Inflammatory macrophage treated with lipopolysaccharide for 4 hours (primary cell): ENCODE data around the gene SYT6.
"Not testable (repeated sequence)": the region's sequence is repeated elsewhere in the genome, so short reads cannot be mapped to it uniquely, and the experiment has no call there.

ENCODE experiments used
- DNase-seq: peaks from one replicate; pipeline ENCODE4 v3.0.0-alpha.2; 2020

Gene SYT6

GRCh38 chr1:114091711-114092110, 62.0 kb downstream of the SYT6 start:
- no peak for DNase-seq

DNA sequence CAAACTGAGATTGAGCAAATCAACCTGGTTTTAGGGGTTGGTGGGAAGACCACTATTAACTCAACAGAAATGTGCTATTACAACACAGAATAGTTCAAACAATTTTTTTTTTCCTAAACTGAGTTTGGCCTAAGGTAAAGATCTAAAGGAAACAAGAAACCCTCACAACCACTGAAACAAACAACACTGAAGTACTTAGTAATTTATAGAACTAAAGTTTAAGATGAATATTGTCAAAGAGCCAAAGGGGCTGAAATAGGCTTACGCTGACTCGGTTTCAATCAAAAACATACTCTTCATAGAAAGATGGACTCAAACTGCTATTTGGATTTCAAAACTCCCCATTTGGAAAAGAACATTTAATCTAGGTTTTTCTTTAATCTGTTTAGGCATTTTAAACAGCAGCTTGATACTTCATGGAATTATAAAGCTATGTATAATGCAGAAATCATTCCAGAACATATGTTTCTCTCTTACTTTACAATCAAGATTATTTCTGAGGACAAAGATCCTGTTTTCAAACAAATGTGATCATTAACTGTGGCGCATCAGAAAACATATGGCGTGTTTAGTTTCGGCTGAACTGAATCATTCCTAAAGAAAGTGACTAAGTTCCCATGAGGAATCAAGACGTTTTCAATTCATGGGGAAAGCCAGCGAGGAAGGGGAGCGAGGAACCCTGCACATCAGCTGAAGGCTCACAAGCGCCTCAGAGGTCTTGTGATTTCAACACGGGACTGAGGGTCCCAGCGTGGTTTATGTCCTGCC, 62.7 kb downstream of the SYT6 start:
- DNase-seq = no peak

GRCh38 chr1:114089502-114090138, 64.0 kb downstream of the SYT6 start:
- DNase-seq = no peak

DNA sequence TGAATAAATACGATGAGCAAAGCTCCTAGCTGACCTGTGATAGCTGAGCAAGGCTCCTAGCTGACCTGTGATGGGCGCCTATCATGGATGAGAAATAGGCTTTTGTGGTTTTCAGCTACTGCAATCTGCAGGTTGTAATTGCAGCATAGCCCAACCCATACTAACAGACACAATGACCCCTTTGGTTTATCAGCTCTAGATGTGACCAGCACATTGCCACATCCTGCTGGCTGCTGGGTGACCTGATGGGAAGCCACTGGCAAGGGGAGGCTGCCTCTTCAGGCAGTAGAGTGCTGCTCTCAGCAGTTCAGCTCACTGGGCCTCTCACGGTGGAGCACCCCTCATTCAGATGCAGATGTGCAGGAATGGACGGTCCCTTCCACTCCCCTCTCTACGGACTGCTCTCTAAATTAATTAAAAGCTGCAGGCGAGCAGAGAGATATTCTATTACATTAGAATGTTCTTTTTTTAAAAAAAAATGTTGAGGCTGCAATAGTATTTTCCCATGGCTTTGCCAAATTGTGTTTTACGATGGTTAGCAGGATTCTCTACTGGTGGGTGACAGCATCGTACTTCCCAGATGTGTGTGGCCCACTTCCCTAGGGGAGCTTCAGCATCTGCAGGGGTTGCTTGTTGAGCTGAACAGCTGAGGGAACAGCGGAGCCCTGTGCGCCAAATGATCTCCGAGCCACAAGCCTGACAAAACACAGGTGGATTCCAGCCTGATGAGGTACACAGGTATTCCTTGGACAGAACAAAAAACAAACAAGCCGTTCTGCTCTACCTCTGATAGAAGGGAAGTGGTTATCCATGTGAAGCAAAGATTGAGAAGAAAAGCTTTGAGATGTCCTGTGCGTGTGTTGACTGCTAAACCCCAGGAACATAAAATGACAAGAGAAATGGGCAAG, 65.0 kb downstream of the SYT6 start:
- no peak for DNase-seq

DNA sequence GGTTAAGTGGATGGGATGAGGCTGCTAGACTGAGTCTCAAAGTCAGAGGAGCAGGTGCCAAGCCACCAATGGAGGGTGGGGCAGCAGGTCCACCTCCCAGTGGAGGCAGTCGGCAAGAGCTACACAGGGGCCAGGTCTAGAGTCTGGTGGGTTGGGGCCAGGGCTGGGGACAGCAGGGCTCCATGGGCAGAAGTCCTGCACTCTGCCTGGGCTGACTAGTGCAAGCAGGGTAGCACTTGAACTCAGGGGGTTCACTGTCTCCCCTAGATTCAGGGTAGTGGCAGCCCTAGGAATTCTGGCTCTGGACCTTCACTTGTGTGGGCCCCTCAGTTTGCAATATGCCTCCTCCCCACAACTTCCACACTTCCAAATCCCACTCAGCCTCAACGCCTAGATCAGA, 66.2 kb downstream of the SYT6 start:
- no peak for DNase-seq

- DNase-seq = peak; percentile 24
Measured at GRCh38 chr1:114086601-114087368, 66.9 kb downstream of the SYT6 start.

- DNase-seq = peak; percentile 51
Measured at GRCh38 chr1:114082867-114083585, 70.6 kb downstream of the SYT6 start.

GRCh38 chr1:114082304-114082630, 71.4 kb downstream of the SYT6 start:
- DNase-seq = no peak

DNA sequence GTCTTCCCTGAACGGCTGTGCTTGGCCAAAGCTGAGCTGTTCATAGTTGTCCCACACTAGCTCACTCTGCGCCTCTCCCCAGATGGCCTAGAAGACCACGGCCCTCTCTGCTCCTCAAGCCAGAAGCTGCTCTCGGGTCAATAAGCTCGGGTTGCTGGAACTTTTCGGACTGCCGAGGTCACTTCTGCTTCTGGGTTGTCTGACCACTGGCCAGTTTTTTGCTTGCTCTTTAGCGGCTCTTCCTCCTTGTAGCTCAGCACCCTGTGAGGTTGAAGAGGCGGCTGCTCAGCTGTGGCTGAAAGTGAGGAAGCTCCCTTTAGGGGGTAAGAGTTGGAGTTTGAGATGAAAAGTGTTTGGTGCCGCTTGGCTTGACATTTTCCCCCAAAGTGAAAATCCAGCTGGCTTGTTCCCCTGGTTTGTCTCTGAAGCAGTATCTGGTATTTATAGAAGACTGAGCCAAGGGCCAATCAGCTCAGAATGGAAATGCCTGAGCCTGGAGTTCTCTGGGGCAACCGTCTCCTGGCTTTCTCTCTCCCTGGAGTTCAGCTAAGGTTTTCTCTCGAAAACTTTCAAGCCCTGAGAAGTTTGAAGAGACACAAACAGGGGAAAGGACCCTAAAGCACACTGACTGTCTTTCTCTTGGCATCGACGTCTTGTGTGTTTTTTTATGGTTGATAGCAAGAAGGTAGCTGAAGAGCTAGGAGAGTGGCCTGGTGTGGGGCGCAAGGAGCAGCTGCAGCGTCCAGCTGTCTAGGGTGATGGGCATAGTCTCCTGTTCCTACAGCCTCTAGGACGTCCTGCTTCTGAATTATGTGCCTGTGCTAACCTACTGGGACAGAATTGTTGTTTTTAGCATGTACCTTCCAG, 72.0 kb downstream of the SYT6 start:
- DNase-seq = peak; percentile 65

- DNase-seq = no peak
Measured at GRCh38 chr1:114080511-114081436, 72.9 kb downstream of the SYT6 start.

DNA sequence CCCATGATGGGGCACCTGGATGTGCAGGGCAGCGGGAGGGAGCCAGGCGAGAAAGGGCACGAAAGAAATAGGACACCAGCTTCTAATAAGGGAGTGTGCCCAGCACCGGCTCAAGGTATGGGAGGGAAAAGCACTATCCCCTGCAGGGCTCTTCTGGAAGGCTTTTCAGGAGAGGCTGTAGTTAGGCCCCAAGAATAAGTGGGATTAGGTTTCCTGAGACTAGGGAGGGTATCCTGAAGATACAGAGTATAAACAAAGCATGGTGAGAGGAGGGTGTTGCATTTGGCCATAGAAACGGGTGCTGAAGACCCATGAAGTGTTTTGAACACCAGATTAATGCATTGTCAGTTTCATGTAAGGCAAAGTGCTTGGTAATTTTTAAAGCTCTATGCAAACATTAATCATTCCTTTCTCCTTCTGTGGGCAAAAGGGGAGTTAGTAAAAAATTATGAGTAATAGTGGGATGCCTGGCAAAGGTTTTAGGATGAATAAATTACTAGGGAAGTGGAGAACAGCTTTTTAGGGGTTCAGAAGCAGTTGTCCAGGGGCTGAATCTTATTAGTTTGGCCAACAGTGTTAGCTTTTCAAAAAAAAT, 74.0 kb downstream of the SYT6 start:
- no peak for DNase-seq

DNA sequence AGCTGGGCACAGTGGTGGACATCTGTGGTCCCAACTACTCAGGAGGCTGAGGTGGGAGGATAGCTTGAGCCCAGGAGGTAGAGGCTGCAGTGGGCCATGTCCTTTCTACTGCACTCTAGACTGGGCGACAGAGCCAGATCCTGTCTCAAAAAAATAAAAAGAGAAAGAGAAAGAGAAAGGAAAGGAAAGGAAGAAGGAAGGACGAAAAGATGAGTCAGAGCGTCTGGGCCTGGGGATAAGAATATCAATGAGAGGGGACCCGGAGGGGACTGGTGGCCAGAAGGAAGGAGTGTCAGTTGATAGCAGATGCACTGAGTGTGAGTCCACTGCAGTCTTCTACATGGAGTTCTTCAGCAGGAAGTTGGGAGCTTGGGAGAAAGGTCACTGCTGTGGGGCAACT, 75.6 kb downstream of the SYT6 start:
- peak; percentile 76 for DNase-seq

DNA sequence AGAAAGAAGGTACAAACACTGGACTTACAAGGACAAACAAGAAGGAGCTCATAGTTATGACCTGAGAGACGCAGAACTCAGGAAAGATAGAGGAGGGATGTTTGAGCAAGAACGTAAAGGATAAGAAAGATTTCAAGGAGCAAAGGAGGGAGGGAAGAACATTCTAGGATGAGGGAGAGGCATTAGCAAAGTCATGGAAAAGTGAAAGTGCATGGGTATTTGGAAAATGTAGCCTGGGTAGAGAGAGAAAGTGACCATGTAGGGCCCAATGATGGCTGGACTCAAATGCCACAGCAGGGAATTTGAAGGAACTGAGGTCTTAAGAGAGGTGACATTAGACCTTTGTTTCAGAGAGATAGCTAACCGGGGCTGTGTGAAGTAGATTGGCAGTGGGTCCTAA, 76.5 kb downstream of the SYT6 start:
- no peak for DNase-seq

GRCh38 chr1:114076308-114076707, 77.4 kb downstream of the SYT6 start:
- DNase-seq = no peak

GRCh38 chr1:114075546-114076242, 78.0 kb downstream of the SYT6 start:
- DNase-seq = peak; percentile 59

GRCh38 chr1:114075105-114075504, 78.6 kb downstream of the SYT6 start:
- DNase-seq = no peak

GRCh38 chr1:114072246-114072645, 81.4 kb downstream of the SYT6 start:
- no peak for DNase-seq

- DNase-seq = not testable (repeated sequence)
Measured at GRCh38 chr1:114069762-114070161, 83.9 kb downstream of the SYT6 start.

DNA sequence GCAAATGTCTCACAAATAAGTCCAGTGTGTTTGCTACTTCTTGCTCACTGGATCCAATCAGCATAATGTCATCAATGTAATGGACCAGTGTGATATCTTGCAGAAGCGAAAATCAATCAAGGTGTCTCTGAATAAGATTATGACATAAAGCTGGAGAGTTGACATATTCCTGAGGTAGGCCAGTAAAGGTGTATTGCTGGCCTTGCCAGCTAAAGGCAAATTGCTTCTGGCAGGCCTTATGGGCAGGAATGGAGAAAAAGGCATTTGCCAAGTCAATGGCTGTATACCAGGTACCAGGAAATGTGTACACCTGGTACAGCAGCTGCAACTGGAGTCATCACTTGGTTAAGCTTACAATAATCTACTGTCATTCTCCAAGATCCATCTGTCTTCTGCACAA, 85.0 kb downstream of the SYT6 start:
- DNase-seq = not testable (repeated sequence)
